Spleen (tissue), 7 donors: Measurements from ENCODE around the gene ZNF467.

Experiments used
- CTCF ChIP-seq, 11 experiments: fragments of 200-600 bp in 7 of 11; fragments of 450-650 bp in 4 of 11; sonication (generic) in 4 of 11; IDR thresholded peaks in 8 of 11; conservative IDR thresholded peaks in 3 of 11; 1 replicate in 7 of 11; 2 replicates in 4 of 11; pipeline versions ENCODE4 v1.4.0 to v1.8.0; 2016 to 2021; ENCODE audit warnings: antibody characterized with exemption in 11 of 11, inconsistent platforms in 4 of 11, mild to moderate bottlenecking in 1 of 11
- POLR2A ChIP-seq, 3 donors: fragments of 450-650 bp; IDR thresholded peaks; one replicate each; pipeline ENCODE4 v1.5.1; 2017; ENCODE audit warnings: antibody characterized with exemption in 3 of 3, mild to moderate bottlenecking in 1 of 3
- POLR2AphosphoS5 ChIP-seq, 3 donors: sonication (generic); formaldehyde crosslinking; IDR thresholded peaks; one replicate each; pipeline ENCODE4 v1.5.1; 2017; ENCODE audit warnings: antibody characterized with exemption in 3 of 3
- donor health status: DM: no; HTN: no; CAD: no; lungs with moderate emphysema.
- donor health status: DM: no; HTN: no; CAD: no.
- donor health status: DM: no; HTN: no; CAD: no.

- TF ChIP-seq CTCF (IDR thresholded peaks at IDR 0.05 in 8 of 11, conservative IDR thresholded peaks at IDR 0.05 in 3 of 11): no peak
- TF ChIP-seq POLR2A (IDR thresholded peaks at IDR 0.05): no peak
- TF ChIP-seq POLR2AphosphoS5 (IDR thresholded peaks at IDR 0.05): no peak
These were observed 50.9 kb downstream of the ZNF467 start for GRCh38 chr7:149722356-149722957.
